Panc1 (cell line): ENCODE data around the gene GLOD4. TPM values are rescaled to one million over a fixed set of nuclear protein-coding genes. Genes with fewer than 3 reads are reported as not detected.
"Not testable (repeated sequence)": the region's sequence is repeated elsewhere in the genome, so short reads cannot be mapped to it uniquely, and the experiment has no call there.

ENCODE experiments used
- ATAC-seq: fragments of 200-7000 bp; cut with Tn5 transposase; 2 replicates; pipeline ENCODE4 v1.9.1; 2020; ENCODE audit warnings: mild to moderate bottlenecking, moderate library complexity
- BruUV-seq: library from RNA; stranded (reverse); fragments of 400-500 nt; replicated peaks from 2 replicates; lab custom pipeline; 2021; lab: Mats Ljungman, UMichigan
- CTCF ChIA-PET: fragments of 300-600 bp; sonication (Branson Sonifier 250); formaldehyde crosslinking; loops from one replicate; lab custom pipeline; 2022; ENCODE audit warnings: antibody characterized with exemption; lab: Charles Lee
- POLR2A ChIA-PET: fragments of 300-600 bp; sonication (Branson Sonifier 250); formaldehyde crosslinking; loops from one replicate; lab custom pipeline; 2022; ENCODE audit warnings: antibody characterized with exemption; lab: Charles Lee
- DNase-seq: peaks from one replicate; pipeline ENCODE4 v3.0.0-alpha.2; 2010; ENCODE audit warnings: low read depth, low spot score
- H3K27ac ChIP-seq: 2 replicates; pipeline ENCODE4 v1.5.1; 2011; ENCODE audit warnings: mild to moderate bottlenecking, low read length, inconsistent platforms
- H3K27me3 ChIP-seq: fragments of 200-500 bp; sonication (Bioruptor generic); 2 replicates; pipeline ENCODE4 v1.6.0; 2014; ENCODE audit warnings: low read length, inconsistent platforms; ENCODE audit not compliant: control insufficient read depth, insufficient read depth
- H3K36me3 ChIP-seq: fragments of 200-500 bp; sonication (Bioruptor generic); 2 replicates; pipeline ENCODE4 v1.5.1; 2014; ENCODE audit warnings: inconsistent platforms, mild to moderate bottlenecking, low read length, moderate library complexity; ENCODE audit not compliant: control insufficient read depth, insufficient read depth
- H3K4me1 ChIP-seq: 2 replicates; pipeline ENCODE4 v1.5.1; 2011; ENCODE audit warnings: inconsistent platforms, mild to moderate bottlenecking, low read length, moderate library complexity; ENCODE audit not compliant: control insufficient read depth, insufficient read depth
- H3K4me3 ChIP-seq, 2 experiments: 2 replicates each; pipeline ENCODE4 v1.5.1; 2011 to 2012; ENCODE audit warnings: low read depth in 2 of 2, low read length in 2 of 2, mild to moderate bottlenecking in 2 of 2, inconsistent platforms in 1 of 2, moderate library complexity in 1 of 2
- H3K9me3 ChIP-seq: fragments of 200-500 bp; sonication (Bioruptor generic); 2 replicates; pipeline ENCODE4 v1.5.1; 2014; ENCODE audit warnings: low read depth, mild to moderate bottlenecking, inconsistent platforms, low read length, moderate library complexity; ENCODE audit not compliant: control insufficient read depth, insufficient read depth
- CTCF ChIP-seq: fragments of 450-650 bp; IDR thresholded peaks from 2 replicates; pipeline ENCODE4 v1.5.1; 2017; ENCODE audit warnings: mild to moderate bottlenecking
- POLR2AphosphoS5 ChIP-seq: IDR thresholded peaks from 2 replicates; pipeline ENCODE4 v1.6.1; 2012; ENCODE audit warnings: mild to moderate bottlenecking, low read depth, low read length, moderate library complexity
- REST ChIP-seq, 2 experiments: IDR thresholded peaks; 2 replicates each; pipeline ENCODE4 v1.6.1; 2011 to 2012; ENCODE audit warnings: low read depth in 2 of 2, control low read depth in 1 of 2, low read length in 1 of 2, mild to moderate bottlenecking in 1 of 2, moderate library complexity in 1 of 2; ENCODE audit not compliant: insufficient read depth in 1 of 2
- SIN3A ChIP-seq: IDR thresholded peaks from 2 replicates; pipeline ENCODE4 v1.6.1; 2012; ENCODE audit warnings: low read depth, mild to moderate bottlenecking, low read length, moderate library complexity, borderline replicate concordance; ENCODE audit not compliant: insufficient read depth
- TCF7L2 ChIP-seq: IDR thresholded peaks from 2 replicates; pipeline ENCODE4 v1.6.1; 2011; ENCODE audit warnings: mild to moderate bottlenecking, low read depth, low read length, inconsistent platforms
- in situ Hi-C: cut with HindIII; loops from 2 replicates; pipeline ENCODE4 v1.10.0; 2016; ENCODE audit warnings: low sequenced_read_pairs, low pct_unique_long_range_greater_than_20kb
- intact Hi-C: fragments of 100-400 bp; cut with micrococcal nuclease; formaldehyde crosslinking; loops from one replicate; pipeline ENCODE4 v1.10.0; 2022; ENCODE audit not compliant: unreplicated experiment
- total RNA-seq: library from RNA; stranded (reverse); gene quantifications from one replicate; pipeline ENCODE4 v1.2.1, GENCODE V29; 2021; ENCODE audit not compliant: unreplicated experiment

The GLOD4 gene
- total RNA-seq, 1 experiment from 2014 or later, result 57.8 TPM

- ATAC-seq, DNase-seq, BruUV-seq: not testable (repeated sequence)
Measured at GRCh38 chr17:748604-749003, 33.5 kb downstream of the GLOD4 start.

GRCh38 chr17:746783-747629 lies 35.1 kb downstream of the GLOD4 start:
- Histone ChIP-seq H3K36me3 (peaks cover 12% of the 10 kb centered on the region), H3K4me3 (no peak overlapping the region), H3K4me1 (peaks cover 4% of the 10 kb centered on the region; the same call in 1 of the 2 replicates), H3K27me3 (no peaks in the 10 kb centered on the region), H3K27ac (no peak overlapping the region), H3K9me3 (no peaks in the 10 kb centered on the region)
- no TSS peak for BruUV-seq
- ChIA-PET CTCF (no interaction called here), POLR2A (no interaction called here)
- DNase-seq (no peak), ATAC-seq (no peak)
- in situ Hi-C loops (no loop called here), intact Hi-C loops (no loop called here)
- TF ChIP-seq TCF7L2 (no peak), SIN3A (no peak), REST (IDR thresholded peaks at IDR 0.05; ENCODE audit: insufficient read depth in 1 of 2, low read depth in 2 of 2, low read length in 1 of 2) (no peak), POLR2AphosphoS5 (no peak), CTCF (no peak)

More at GRCh38 chr17:748604-749003, 33.5 kb downstream of the GLOD4 start:
- H3K27me3 ChIP-seq, H3K27ac ChIP-seq, H3K9me3 ChIP-seq, intact Hi-C loops, H3K4me1 ChIP-seq, in situ Hi-C loops, CTCF ChIA-PET, POLR2A ChIA-PET, H3K4me3 ChIP-seq: not testable (repeated sequence)
- H3K36me3 ChIP-seq, result peaks cover 12% of the 10 kb centered on the region

- ChIA-PET CTCF (no interaction called here), POLR2A (no interaction called here)
Measured at GRCh38 chr17:746181-746580, 35.9 kb downstream of the GLOD4 start.

More at GRCh38 chr17:746181-746580, 35.9 kb downstream of the GLOD4 start:
- Histone ChIP-seq H3K4me1 (peaks cover 4% of the 10 kb centered on the region; the same call in 1 of the 2 replicates), H3K9me3 (no peaks in the 10 kb centered on the region), H3K27me3 (no peaks in the 10 kb centered on the region), H3K27ac (no peak overlapping the region), H3K36me3 (peaks cover 6% of the 10 kb centered on the region), H3K4me3 (no peak overlapping the region)
- no TSS peak for BruUV-seq
- intact Hi-C loops, result no loop called here
- DNase-seq (no peak), ATAC-seq (no peak)
- in situ Hi-C loops, result no loop called here
- no peak for TF ChIP-seq POLR2AphosphoS5
